CD4-positive, alpha-beta T cell treated with Interleukin-4 for 1 hour (primary cell): ENCODE measurements around the gene FKBP7.
"Not testable (repeated sequence)": the region's sequence is repeated elsewhere in the genome, so short reads cannot be mapped to it uniquely, and the experiment has no call there.

Source experiments
- DNase-seq, 2 donors: peaks; one replicate each; pipeline ENCODE4 v3.0.0-alpha.2; 2020 to 2022

The FKBP7 gene

DNA sequence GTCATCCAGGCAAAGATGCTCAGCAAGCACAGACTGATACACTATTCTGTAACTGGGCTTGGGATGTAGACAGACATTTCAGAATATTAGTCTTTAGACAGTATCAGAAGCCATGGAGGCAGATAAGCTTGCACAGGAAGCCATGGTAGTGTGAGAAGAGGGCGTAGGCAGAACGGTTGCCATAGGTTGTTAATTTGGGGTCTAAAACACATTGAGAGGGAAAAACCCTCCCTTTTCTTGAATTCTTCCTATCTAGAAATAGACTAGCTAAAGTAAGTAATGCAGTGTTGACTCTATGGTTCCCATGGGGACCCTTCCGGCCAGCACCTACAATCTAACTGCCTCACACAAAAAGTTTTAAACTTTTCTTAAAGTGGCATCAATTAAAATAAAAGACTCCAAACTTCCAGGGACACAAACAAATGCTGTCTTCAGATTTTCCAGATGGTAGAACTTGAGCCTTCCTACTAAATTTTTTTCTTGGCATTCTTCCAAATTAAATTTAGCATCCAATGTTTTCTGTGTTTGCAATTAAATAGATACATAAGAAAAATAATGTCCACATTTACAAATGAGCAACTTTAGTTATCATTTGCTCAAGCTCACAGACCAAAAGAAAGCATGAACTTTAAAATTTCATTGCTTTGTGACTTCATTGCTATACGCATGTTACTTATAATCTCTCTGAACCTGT, 29.3 kb downstream of the FKBP7 start:
- DNase-seq = peak in 1 of 2 donors; percentile 15

DNA sequence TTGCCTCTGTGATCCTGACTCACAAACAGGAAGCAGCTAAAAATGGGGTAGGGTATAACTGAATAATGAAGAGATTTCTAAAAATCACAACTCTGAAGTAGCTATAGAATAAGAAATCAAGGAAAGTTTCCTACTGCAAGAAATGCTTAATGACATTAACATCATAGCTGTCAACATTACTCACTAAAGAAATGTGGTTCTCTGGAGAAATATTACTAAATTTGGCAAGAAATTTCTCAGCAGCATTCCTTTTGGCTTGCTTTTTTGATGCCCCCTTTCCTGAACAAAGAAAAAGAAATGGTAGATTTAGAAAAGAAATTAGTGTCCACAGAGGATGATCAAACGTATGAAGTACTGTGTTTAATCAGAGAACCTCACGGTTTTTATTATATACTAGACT, 37.0 kb downstream of the FKBP7 start:
- no peak for DNase-seq

DNA sequence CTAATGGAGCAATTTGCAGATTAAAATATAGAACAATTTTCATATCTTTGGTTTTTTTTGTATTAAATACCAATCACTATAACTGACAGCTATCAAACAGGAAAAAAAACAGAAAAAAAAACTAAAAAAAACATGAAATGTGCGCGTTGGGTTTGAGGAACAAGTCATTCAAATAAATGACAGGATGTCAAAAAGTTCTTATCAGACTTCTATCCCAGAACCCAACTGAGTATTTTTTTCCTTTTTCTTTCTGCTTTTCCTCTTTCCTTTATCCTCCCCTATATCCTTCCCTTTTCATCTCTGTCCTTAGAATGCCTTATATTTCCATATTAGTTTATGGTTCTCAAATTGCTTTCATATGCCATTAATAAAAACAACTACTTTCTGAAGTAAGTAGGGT, 41.7 kb downstream of the FKBP7 start:
- no peak for DNase-seq

DNA sequence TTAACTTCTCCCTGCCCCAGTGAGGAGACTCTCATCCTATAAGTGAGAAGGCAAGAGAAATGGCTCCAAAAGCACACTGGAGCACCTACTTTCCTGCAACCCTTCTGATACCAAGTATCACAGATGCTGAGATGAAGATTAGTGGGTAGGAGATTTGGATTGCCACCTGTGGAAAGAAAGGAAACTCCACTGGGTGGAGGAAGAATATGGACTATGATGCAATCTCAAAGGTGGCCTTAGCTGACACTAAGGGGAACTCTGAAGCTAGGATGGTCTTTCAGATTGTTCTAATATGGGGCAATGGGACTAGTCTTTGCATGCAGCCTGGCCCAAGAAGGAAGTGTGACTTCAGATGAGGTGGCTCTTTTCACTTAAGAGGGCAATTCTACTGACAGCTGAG, 49.1 kb downstream of the FKBP7 start:
- no peak for DNase-seq

DNA sequence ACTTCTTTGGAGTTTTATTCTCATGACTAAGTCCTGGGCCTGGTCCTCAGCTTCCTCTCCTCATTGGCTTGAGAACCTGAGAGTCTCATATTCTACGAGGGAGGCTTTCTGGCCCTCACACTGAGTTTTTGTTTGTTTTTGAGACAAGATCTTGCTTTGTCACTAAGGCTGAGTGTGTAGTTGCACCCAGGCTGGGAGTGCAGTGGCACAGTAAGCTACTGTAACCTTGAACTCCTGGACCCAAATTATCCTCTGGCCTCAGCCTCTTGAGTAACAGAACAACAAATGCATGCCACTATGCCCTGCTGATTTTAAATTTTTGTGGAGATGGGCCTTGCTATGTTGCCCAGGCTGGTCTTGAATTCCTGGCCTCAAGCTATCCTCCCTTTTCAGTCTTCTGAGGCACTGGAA, 50.0 kb downstream of the FKBP7 start:
- DNase-seq = no peak

DNA sequence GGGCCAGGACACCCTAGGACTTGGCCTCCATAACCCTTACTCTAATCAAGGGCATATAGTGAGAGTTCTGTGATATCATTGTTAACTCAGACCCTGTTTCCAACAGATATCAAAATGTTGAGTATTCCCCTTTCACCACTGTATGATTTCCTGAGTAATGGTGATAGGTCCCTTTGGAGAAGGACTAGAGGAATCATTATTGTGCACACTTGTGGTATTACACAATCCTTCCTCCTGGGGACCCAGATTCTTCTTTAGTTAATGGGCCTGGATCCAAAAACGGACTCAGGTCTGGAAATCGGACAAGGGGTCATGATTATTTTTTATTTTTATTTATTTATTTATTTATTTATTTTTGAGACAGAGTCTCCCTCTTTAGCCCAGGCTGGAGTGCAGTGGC, 50.9 kb downstream of the FKBP7 start:
- DNase-seq = no peak

DNA sequence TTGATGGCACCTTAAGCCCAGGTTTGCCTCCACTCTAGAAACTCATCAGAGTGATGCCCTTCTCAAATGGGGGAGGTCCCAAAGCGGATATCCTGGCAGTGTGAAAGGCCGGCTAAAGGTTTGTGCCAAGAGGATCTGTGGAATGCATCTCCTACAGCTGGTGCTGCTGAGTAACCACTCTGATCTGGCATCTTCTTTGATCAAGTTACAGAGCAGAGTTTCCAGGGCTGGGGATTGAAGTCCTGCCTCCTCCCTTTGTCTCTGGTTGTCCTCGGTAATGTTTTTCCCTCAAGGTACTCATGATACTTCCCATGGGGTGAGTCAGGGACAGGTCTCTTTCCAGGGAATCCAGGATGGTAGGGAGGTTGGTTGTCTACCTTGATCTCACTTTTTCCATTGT, 52.0 kb downstream of the FKBP7 start:
- DNase-seq = no peak

DNA sequence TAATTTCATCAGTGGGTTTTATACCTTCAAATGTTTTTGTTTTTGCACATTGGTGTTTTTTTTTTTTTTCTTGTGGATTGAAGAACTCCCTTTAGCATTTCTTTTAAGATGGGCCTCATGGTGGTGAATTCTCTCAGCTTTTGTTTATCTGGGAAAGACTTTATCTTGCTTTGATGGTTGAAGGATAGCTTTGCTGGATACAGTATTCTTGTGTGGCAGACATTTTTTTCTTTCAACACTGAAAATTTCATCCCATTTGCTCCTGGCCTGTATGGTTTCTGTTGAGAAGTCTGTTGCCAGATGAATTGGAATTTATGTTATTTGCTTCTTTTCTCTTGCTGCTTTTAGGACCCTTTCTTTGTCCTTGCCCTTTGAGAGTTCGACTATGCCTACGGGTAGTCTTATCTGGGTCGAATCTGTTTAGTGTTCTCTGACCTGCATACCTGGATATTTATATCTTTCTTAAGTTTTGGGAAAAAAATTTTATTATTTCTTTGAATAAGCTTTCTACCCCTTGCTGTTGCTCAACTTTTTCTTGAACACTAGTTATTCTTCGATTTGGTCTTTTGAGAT, 53.1 kb downstream of the FKBP7 start:
- no peak for DNase-seq

DNA sequence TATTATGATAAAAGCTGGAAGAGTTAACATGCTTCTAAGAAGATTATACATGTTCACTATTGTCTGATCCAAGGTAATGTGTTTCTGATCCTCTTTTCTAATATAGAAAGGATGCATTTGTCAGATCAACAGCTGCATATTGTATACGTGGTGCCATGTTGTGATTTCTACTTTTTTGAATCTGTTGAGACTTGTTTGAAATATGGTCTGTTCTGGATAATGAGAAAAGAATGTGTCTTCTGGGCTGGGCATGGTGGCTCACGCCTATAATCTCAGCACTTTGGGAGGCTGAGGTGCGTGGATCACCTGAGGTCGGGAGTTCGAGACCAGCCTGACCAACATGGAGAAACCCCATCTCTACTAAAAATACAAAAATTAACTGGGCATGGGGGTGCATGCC, 54.7 kb downstream of the FKBP7 start:
- not testable (repeated sequence) for DNase-seq

DNA sequence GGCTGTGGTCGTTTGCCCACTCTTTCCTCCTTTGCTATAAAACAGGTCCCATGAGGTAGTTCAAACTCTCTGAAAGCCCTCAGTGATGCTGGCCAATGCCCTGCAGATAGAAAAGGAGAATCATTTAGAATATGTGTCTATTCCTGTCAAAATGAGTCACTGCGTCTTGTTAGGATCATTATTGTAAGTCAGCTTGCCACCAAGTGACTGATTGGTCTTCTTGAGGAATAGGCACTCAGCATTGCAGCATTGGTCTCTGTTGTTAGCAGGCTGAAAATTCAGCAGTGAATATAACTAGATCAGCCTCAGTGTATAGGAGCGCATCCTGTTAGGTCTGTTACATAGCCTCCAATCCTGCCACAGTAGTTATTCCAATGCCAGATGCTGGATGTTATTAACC, 56.3 kb downstream of the FKBP7 start:
- no peak for DNase-seq

DNA sequence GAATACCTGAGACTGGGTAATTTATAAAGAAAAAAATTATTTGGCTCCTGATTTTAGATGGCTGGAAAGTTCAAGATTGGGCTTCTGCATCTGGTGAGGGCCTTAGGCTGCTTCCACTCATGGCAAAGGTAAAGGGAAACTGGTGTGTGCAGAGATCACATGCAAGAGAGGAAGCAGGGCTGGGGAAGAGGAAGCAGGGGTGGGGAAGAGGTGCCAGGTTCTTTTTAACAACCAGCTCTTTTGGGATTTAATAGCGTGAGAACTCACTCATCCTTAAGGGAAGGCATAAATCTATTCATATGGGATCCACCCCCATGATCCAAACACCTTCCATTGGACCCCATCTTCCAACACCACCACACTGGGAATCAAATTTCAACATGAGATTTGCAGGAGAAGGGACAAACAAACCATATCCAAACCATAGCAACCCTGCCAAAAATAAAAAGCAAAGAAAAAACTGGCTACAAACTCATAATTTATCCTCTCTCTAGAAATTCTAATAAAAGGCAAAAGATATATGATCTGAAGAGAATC, 57.9 kb downstream of the FKBP7 start:
- no peak for DNase-seq

DNA sequence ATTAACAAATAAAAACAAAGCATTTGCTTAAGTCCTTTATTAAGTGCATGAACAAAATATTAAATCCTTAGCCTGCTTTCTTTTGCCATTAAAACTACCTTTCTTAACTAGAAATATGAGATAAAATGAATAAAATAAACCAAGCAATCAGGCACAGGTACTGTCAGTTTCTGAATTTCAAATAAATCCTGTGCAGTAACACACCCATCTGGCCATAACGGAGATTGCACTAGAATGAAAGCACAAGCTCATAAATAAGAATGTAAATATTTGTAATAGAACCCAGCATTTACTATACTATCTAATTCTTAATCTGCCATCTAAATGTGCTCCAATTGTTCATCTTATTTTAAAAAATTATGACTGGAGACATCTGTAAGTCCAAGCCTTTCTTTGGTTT, 59.3 kb downstream of the FKBP7 start:
- DNase-seq = no peak

DNA sequence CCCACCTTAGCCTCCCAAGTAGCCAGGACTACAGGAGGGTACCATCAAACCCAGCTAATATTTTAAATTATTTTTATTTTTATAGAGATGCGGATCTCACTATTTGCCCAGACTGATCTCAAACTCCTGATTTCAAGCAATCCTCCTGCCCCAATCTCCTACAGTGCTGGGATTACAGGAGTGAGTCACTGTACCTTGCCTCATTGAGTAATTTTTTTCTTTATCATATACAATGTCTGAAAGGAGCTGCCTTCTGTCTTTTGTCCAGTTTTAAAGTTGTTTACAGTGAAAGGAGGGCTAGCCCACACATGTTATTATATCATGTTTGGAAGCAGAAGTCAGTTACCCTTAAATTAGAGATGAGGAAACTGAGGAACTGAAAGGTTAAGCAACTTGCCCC, 60.0 kb downstream of the FKBP7 start:
- no peak for DNase-seq

DNA sequence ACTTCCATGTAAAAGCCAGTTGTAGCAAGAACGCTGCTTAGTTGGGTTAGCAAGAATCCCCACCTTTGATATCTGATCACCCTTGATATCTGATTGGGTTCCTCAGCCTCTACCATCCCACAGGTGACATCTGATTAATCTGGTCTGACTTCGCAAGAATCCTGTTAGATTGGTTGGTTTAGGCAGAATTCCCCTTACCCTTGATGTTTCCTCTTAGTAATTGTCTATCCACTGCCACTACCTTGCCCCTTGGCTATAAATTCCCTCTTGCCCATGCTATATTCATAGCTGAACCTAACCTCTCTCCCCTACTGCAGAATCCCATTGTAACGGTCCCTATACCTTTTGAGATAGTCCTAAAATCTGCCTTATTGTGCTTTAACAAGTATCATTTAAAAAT, 60.5 kb downstream of the FKBP7 start:
- DNase-seq = no peak

DNA sequence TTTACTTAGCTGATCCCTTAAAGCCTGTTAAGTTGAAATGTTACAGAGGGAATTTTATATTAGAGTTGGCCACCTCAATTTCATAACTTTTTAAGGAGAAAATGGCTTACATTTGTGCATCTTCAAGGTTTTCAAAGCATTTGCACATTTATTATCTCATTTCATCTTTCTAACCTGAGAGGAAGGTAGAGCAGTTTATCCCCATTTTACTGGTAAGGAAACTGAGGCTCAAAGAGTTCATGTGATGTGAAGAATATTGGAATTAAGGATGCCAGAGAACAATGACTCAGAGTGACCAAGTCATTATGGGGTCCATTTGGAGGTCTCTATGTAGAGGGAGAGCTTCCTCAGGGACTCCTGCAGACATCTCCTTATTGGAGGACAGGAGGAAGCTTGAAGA, 62.4 kb downstream of the FKBP7 start:
- DNase-seq = no peak

DNA sequence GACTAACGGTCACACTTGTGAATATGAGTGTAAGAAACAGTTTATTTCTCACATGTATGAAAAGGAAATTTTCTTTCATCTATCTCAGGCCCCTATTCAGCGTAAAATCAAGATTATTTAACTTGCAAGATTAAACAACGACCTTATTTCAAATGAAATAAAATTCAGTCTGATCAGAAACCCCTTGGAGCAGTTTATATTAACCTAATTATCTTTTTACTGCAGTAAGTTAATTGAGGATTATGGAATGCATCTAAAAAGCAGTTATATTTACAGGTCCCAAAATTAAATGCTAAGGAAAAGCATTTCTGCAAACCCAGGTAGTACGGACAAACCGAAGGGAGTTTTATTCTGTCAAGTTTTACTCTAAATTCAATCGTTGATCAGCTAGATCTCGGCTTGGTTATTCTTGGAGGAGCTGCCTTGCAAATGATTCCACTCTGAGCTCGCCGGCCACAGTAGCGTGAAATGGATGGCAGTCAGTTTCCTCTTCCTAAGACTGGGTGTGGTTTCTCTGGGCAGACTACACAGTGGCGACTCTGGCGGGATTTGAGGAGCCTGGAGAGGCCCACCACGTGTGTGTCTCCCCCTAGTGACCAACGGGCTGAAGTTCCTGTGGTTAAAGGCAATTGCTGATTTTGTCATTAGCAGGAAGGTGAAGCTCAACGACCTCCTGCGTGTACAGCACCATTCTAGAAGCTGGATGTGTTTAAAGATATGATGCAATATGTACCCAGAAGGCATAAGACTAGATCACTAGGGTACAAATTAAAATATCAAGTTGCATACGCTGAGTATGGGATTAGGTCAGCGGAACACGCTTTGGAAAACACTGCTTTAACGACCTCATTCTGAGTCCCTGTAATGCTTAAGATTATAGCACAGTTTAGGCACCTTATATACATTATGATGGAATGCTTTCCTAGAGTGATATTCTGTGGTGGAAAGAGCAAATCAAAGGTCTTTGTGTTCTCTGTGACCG, 63.8 kb downstream of the FKBP7 start:
- peak; percentile 83 to 85 for DNase-seq
